GM21825 (cell line): ENCODE measurements around the gene NDUFB3.
"Not testable (repeated sequence)": the region's sequence is repeated elsewhere in the genome, so short reads cannot be mapped to it uniquely, and the experiment has no call there.

Source experiments
- ATAC-seq: cut with Tn5 transposase; IDR thresholded peaks from one replicate; pipeline ENCODE4 v1.9.1; 2021; ENCODE audit warnings: mild to moderate bottlenecking, moderate library complexity; ENCODE audit not compliant: unreplicated experiment

The NDUFB3 gene

DNA sequence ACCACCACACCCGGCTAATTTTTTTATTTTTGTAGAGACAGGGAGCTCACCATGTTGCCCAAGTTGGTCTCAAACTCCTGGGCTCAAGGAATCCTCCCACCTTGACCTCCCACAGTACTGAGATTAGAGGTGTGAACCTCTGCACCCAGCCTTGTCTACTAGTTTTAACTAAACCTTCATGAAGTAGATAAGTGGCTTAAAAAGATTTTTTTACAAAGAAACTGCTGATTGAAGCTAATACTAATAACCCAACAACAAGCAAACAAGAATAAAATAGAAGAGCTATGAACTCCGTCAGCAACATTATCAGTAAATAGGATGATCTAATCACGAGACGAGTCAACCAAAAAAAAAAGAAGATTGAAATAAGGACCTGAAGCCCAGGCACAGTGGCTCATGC lies 18.8 kb downstream of the NDUFB3 start:
- no peak for ATAC-seq

DNA sequence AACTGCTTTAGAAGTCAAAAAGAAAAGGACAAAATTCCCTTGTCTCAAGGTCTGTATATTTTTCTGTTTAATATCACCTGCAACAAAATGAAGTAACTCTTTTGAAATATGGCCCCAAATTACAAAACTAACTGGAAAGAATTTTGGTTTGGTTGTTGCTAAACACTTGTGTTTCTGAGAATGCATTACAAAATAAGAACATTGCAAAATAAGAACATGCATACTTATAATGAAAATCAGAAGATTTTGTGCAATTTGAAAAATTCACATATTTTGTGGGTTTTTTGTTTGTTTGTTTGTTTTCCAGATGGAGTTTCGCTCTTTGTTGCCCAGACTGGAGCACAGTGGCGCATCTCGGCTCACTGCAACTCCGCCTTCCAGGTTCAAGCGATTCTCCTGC lies 21.8 kb downstream of the NDUFB3 start:
- ATAC-seq, result no peak

DNA sequence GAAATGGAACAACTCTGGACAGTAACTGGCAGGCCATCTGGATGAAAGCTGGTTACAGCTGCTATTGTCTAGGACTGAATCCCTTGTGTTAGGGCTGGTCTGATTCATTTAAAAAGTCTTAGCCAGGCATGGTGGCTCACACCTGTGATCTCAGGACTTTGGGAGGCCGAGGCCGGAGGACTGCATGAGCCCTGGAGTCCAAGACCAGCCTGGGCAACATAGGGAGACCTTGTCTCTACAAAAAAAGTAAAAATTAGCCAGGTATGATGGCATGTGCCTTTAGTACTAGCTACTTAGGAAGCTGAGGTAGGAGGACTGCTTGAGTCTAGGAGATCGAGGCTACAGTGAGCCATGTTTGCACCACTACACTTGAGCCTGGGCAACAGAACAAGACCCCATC lies 28.7 kb downstream of the NDUFB3 start:
- no peak for ATAC-seq

DNA sequence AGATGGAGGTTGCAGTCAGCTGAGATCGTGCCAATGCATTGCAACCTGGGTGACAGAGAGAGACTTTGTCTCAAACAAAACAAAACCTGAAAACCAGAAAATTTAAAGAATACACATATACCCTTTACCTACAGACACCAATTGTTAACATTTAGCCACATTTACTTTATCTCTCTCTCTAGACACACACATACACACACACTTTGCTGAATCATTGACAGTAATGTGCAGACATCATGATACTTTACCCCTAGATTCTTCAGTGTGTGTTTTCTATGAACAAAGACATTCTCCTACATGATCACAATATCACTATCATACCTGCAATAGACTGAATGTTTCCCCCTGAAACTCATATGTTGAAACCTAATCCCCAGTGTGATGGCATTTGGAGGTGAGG lies 34.0 kb downstream of the NDUFB3 start:
- ATAC-seq, result no peak

DNA sequence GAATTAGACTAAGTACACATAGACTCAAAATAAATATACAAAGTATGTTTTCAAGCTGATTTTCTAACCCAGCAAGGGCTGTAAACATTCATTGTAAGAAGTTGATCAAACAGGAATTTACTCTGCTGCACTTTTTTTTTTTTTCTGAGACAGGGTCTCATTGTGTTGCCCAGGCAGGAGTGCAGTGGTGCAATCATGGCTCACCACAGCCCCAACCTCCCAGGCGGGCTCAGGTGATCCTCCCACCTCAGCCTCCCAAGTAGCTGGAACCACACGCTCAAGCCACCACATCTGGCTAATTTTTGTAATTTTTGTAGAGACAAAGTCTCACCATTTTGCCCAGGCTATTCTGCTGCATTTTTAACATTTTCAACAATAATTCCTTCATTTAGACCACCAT lies 35.8 kb downstream of the NDUFB3 start:
- ATAC-seq, result no peak

DNA sequence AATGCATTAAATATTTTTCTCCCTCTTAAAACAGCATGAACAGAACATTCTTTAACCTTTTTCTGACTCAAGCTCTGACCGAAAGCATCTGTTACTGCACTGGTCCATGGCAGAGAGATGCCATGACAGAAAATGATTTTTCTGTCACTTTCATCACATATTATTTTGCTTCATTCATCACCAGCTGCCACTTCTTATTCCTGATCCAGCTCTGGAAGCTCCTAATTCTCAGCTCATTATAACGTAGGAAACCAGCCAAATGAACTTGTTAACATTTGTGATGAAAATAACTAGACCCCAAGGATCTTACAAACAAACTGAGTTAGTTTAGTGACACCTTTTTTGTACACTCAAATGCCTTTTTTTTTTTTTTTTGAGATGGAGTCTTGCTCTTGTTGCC lies 36.5 kb downstream of the NDUFB3 start:
- ATAC-seq, result no peak

DNA sequence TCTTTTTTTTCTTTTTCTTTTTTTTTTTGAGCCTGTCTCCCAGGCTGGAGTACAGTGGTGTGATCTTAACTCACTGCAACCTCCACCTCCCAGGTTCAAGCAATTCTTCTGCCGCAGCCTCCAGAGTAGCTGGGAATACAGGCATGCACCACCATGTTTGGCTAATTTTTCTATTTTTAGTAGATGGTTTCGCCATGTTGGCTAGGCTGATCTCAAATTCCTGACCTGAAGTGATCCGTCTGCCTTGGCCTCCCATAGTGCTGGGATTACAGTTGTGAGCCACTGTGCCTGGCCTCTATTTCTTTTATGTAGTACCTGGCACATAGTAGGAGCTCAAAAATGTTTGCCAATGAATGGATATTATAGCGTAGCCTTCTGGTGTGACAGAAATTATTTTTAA lies 37.4 kb downstream of the NDUFB3 start:
- no peak for ATAC-seq

DNA sequence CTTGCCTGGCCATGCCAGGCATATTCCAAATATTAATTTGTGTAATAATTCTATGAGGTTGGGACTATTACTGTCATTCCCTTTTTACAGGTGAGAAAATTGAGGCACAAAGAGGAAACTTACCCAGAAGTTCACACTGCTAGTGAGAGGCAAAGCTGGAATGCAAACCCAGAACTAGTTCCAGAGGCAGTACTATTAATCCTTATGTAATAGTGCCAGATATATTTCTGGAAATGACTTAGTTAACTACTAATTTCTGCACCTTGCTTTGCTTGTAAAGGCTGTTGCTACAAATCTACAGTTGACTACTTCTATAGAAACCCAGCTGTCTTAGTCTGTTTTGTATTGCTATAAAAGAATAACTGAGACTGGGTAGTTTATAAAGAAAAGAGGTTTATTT lies 38.8 kb downstream of the NDUFB3 start:
- ATAC-seq, result no peak

DNA sequence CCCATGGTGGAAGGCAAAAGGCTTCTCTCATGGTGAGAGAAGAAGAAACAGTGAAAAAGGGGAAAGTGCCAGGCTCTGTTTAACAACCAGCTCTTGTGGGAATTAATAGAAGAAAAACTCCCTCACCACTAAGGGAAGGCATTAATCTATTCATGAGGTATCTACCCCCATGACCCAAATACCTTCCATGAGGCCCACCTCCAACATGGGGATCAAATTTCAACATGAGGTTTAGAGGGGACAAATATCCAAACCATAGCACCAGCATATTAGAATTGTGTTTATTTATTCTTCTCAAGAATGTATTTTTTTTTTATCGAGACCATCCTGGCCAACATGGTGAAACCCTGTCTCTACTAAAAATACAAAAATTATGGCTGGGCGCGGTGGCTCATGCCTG lies 39.3 kb downstream of the NDUFB3 start:
- ATAC-seq, result no peak

DNA sequence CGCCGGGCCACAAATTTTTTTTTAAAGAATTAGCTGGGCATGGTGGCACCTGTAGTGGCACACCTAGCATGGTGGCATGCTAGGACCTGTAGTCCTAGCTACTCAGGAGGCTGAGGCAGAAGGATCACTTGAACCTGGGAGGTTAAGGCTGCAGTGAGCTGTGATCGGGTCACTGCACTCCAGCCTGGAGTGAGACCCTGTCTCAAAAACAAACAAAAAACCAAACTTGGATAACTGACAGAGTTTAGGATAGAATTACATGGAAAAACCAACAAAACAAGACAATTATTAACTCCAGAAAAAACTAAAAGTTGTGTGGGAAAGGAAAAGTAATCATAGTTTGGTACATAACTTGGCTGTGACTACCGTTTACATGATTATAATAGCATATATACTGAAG lies 42.5 kb downstream of the NDUFB3 start:
- ATAC-seq, result no peak

DNA sequence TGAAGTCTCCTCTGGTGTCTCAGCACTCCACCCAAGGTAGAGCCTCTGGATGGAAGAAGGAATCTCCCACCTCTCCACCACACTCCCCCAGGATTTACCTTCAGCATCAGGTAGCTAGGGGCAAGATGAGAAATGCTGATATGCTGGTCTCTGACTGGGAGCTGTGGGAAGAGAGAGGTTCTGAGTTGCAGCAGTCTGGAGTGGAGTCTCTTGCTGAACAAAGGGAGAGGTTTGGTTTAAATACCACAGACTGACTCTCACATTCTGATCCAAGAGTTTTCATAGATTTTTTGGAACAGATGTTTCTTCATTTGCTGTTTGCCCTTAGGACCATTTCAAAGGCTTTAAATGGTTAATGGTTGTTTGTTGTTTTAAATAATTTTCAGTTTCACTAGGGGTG lies 43.0 kb downstream of the NDUFB3 start:
- no peak for ATAC-seq

DNA sequence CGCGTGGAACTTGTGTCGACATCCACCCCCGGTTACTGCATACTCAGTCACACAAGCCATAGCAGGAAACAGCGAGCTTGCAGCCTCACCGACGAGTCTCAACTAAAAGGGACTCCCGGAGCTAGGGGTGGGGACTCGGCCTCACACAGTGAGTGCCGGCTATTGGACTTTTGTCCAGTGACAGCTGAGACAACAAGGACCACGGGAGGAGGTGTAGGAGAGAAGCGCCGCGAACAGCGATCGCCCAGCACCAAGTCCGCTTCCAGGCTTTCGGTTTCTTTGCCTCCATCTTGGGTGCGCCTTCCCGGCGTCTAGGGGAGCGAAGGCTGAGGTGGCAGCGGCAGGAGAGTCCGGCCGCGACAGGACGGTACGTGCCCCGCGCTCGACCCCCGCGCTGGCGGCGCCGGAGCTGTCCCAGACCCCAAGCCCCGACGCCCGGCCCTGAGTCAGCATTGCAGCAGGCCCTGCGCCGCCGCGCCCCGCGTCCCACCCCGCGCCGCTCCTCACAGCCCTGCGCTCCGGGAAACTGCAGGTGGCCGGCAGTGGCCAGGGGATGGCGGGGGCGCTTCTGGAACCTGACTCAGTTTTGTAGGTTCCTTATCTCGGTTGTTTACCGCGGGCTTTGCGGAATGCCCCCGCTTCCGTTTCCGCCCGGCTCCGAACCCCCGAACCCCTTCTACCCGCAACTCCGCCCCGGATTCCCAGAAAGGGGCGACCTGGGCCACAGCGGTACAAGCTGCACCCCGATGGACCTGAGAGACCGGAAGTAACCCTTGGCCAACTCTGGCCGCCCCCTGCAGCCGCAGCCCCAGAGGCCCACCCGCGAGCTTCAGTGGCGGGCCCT lies 44.5 kb downstream of the NDUFB3 start, which contains the start of gene CFLAR:
Gene CFLAR (plus strand): TSS at position 50 of the 844 bp plus-strand sequence. CDS start 13,702 bp downstream, outside the sequence.
- ATAC-seq, result peak; percentile 38

DNA sequence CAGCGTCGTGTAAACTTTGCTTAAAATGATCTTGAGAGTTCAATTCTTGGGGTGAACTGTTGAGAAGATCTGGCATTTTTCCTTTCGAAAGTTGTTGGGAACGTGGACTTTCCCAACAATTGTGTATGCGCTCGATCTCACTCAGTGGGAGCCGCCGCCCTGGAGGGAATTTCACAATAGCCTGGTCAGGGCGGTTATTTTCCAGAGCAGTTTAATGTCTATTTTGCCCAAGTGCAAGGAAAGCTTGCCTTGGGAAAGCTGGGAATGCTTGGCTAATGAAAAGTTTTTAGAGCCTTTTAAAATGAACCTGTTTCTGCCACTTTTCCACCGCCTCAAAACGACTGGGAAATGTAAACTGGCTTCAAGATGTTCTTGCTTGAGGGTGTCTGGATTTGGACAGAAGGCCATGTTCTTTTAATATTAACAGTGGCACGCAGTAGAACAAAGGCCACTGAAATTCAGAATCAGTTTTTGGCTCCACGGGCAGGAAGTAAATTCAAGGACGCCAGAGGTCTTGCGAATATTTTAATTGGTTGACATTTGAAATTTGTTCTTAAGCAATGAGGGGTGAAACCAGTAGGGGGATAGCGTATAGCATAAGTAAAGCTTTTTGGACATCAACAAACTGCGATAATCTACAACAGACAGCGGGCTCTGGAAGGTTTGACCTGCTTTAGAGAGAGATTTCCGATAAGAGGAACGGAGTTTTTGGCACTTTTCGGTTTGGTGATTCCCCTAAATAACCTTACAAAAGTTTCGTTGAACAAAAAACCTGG lies 45.3 kb downstream of the NDUFB3 start:
- peak; percentile 28 for ATAC-seq

DNA sequence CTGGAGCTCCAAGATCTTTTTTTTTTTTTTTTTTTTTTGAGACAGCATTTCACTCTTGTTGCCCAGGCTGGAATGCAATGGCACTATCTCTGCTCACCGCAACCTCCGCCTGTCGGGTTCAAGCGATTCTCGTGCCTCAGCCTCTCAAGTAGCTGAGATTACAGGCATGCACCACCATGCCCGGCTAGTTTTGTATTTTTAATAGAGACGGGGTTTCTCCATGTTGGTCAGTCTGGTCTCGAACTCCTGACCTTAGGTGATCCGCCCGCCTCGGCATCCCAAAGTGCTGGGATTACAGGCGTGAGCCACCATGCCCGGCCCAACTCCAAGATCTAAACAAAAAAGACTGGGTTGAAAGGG lies 45.9 kb downstream of the NDUFB3 start:
- ATAC-seq, result not testable (repeated sequence)

DNA sequence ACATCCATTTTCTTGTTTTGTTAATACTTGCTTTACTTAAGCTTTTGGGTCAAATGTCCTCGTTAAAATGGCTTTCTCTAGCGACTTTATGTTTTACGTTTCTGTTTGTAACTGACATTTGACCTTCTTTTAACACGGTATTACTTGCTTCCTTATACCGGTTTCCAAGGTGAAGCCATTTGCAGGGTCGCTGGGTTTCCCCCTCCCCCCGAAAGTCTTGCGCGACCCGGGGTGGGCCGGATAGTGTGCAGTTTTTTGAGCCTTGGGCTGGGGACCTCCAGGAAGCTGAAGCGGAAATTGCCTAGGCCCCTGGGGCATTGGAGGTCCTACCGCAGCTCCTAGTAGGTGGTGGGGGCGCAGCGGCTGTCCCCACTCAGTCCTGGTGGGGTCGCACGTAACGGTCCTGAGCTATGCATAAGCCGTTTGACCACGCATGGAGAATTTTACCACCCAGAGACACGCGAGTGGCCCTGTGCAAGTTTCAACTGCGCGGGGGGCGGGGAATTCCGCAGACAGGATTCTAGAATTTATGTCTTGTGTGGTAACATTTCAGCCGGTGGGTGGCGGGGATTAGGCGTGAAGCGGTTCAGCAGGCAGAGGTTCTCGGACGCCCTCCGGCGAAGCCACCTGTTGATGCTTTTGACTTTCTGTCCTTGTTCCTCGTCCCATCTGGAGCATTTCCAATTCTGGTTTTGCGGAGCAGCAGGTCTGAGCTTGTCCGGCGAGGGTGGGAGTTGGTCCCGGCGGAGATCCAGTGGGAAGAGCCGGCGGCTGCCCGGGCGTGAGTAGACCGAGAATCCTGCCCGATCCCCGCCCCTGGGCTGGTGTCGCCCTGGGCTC lies 46.5 kb downstream of the NDUFB3 start:
- ATAC-seq, result peak; percentile 40

DNA sequence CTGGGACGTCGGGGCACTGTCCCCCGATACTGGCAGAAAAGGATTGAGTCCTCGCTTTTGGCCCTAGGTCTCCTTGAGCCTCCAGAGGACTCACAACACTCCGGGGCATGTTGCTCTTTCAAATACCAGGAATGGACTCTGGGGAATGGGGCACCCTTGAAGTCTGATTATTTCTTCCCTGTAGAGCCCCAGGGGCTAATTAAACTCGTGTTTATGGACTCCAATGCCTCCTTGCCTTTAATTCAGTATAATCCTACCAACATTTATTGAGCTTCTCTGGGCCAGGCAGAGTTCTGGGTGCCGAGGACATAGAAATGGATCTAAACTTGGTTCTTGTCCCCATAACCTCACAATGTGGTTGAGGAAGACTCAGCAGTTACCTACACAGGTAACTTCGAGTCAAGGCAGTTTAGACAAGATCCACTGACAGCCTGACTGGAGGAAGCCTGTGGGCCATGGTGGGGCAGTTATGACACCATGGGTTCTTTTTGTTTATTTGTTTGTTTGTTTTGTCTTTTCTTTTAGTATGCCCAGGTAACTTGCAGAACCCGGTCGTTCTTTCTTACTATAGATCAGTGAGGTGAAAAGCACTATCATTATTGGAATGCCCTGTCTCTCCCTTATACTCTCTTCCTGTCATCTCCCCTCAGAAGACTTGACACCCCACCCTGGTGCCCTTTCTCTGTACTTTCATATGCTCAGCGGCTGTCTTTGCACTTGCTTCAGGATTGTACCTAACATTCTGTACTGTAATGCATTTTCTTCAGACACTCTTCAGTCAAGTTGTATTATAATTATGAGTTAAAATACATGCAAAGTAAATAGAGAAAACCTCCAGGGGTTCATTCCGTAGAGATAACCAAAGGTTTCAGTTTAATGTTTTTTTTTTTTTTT lies 47.4 kb downstream of the NDUFB3 start:
- ATAC-seq, result peak; percentile 1

DNA sequence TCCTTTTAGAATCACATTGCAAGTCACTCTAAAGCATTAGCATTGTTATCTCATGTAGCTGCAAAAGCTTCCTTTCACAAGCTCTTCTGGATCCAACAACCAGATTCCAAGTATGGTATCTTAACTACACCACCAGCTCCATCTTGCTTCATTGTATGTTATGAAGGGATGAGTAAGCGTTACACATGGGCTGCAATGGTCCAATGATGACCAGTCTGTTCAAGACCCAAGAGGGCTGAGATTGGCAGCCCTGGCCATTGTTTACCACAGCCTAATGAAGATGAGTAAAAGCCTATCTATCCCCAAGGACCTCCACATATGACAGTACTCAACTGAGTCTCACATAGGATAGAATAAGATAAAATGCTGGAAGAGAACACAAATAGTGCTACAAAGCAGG lies 50.5 kb downstream of the NDUFB3 start:
- no peak for ATAC-seq

DNA sequence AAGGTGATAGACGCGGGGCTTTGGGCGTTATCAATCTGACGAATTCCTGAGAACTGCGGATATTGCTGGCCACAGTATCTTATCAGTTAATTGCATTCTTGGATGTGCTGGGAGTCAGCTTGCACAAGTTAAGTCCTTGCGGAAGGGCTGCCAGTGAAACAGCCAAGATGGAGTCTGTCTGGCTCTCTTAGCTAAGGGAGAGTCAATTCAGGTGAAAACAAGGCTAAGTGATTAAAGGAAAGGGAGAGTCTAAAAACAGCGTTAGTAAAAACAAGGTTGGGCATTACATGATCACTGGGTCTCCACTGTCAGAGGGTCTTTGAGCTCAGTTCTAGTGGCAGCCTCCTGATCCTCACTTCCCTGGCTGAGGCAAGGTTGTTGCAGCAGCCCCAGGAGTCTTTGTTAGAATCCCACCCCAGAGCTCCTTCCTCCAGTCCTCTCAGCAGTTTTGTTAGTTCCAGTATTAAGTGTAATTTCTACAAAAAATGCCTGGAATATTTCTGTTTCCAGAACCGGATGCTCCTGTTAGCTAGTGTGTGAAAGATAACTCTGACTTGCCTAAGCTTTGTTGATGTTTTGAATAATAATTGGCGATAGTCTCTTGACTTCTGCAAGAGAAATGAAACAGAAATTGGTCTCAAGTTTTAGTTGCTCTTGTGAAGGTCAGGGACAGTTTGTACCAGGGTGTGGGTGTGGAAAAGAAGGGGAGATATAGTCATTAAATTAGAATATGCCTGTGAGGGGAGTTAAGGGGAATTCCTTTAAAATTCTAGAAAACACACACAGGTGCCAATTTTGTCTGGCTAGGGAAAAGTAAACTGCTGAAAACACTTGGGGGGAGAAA lies 54.7 kb downstream of the NDUFB3 start:
- ATAC-seq, result peak; percentile 27

DNA sequence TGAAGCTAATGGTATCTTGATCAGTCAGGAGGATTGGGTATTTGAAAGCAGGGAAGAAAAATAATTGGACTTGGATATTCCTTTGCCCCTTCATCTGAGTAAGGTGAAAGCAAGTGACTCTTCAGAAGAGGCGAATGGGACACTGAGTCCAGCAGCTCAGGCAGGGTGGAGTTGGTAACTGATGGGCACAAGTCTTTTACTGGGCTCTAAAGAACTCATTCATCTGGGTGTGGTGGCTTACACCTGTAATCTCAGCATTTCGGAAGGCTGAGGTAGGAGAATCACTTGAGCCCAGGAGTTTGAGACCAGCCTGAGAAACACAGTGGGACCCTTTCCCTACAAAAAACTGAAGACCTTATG lies 55.3 kb downstream of the NDUFB3 start:
- no peak for ATAC-seq

DNA sequence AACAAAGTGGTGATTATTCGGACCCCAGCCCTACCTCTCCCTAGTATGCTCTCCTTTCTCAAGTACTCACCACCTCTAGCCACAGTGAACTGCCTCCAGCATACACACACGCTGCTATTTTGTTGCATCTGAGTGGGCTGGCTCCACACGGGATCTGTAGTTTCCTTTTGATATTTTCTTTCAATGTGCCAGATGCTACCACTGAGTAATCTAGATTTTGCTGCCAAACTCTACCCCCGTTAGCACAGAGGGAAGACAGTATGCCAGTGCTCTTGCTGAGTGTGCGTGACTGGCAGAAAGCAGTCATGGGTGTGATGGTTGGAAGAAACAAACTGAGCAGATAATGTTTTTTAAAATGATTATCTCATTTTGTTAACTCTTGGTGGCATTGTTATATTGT lies 55.8 kb downstream of the NDUFB3 start:
- no peak for ATAC-seq
